Osteocyte (in vitro differentiated cells): Measurements from ENCODE around the gene TLR3. TPM values are rescaled to one million over a fixed set of nuclear protein-coding genes. Genes with fewer than 3 reads are reported as not detected.

Experiments
- DNase-seq: peaks from one replicate; pipeline ENCODE4 v3.0.0; 2021; ENCODE audit warnings: mixed read lengths; ENCODE audit not compliant: unreplicated experiment; ENCODE audit errors: extremely low spot score
- H3K27ac Mint-ChIP-seq: one replicate; pipeline ENCODE4 v1.8.0; 2021; ENCODE audit warnings: mild to moderate bottlenecking, mixed read lengths; ENCODE audit not compliant: unreplicated experiment
- H3K27me3 Mint-ChIP-seq: one replicate; pipeline ENCODE4 v1.8.0; 2021; ENCODE audit warnings: mixed read lengths; ENCODE audit not compliant: unreplicated experiment
- H3K36me3 Mint-ChIP-seq: one replicate; pipeline ENCODE4 v1.8.0; 2021; ENCODE audit warnings: mixed read lengths; ENCODE audit not compliant: unreplicated experiment
- H3K4me1 Mint-ChIP-seq: one replicate; pipeline ENCODE4 v1.8.0; 2021; ENCODE audit warnings: mixed read lengths; ENCODE audit not compliant: unreplicated experiment
- H3K4me3 Mint-ChIP-seq: one replicate; pipeline ENCODE4 v1.8.0; 2021; ENCODE audit warnings: mild to moderate bottlenecking, moderate library complexity, mixed read lengths; ENCODE audit not compliant: unreplicated experiment
- H3K9me3 Mint-ChIP-seq: one replicate; pipeline ENCODE4 v1.8.0; 2021; ENCODE audit warnings: mixed read lengths; ENCODE audit not compliant: unreplicated experiment
- CTCF ChIP-seq: fragments of 200-600 bp; sonication (generic); IDR thresholded peaks from 2 replicates; pipeline ENCODE4 v1.5.0; 2021; ENCODE audit warnings: antibody characterized with exemption, mild to moderate bottlenecking, moderate library complexity
- total RNA-seq: library from RNA; stranded (reverse); gene quantifications from 2 replicates; pipeline ENCODE4 v1.2.1, GENCODE V29; 2021

The TLR3 gene
- total RNA-seq, 1 donor from 2014 or later = 7.5 TPM

GRCh38 chr4:186096681-186097165 is 27.8 kb downstream of the TLR3 start:
- no peak for TF ChIP-seq CTCF
- H3K4me3 Mint-ChIP-seq = no peak overlapping the region
- H3K27ac Mint-ChIP-seq = no peak overlapping the region
- H3K27me3 Mint-ChIP-seq = peaks cover 23% of the 10 kb centered on the region
- no peaks in the 10 kb centered on the region for H3K36me3 Mint-ChIP-seq
- peak; percentile 63 for DNase-seq
- no peaks in the 10 kb centered on the region for H3K9me3 Mint-ChIP-seq
- no peaks in the 10 kb centered on the region for H3K4me1 Mint-ChIP-seq

GRCh38 chr4:186097386-186097785 is 28.4 kb downstream of the TLR3 start:
- DNase-seq = no peak
- Mint-ChIP-seq H3K9me3 (no peaks in the 10 kb centered on the region), H3K4me3 (no peak overlapping the region), H3K27ac (no peak overlapping the region), H3K36me3 (no peaks in the 10 kb centered on the region), H3K4me1 (no peaks in the 10 kb centered on the region), H3K27me3 (peaks cover 23% of the 10 kb centered on the region)
- TF ChIP-seq CTCF = no peak

GRCh38 chr4:186102931-186103330 is 34.0 kb downstream of the TLR3 start:
- Mint-ChIP-seq H3K36me3 (no peaks in the 10 kb centered on the region), H3K27me3 (peaks cover 37% of the 10 kb centered on the region), H3K4me3 (no peak overlapping the region), H3K4me1 (peaks cover 5% of the 10 kb centered on the region), H3K9me3 (no peaks in the 10 kb centered on the region), H3K27ac (no peak overlapping the region)
- peak; percentile 53 for DNase-seq
- TF ChIP-seq CTCF = no peak

GRCh38 chr4:186104114-186104889 is 35.3 kb downstream of the TLR3 start, which contains the start of gene FAM149A:
FAM149A (plus strand) TSS chr4:186104704.
- no peaks in the 10 kb centered on the region for H3K36me3 Mint-ChIP-seq
- peaks cover 46% of the 10 kb centered on the region for H3K27me3 Mint-ChIP-seq
- peak within 1 kb of the TSS; percentile 64 for H3K4me3 Mint-ChIP-seq
- no peak for TF ChIP-seq CTCF
- DNase-seq = peak; percentile 49
- H3K9me3 Mint-ChIP-seq = no peaks in the 10 kb centered on the region
- H3K27ac Mint-ChIP-seq = no peak within 1 kb of the TSS
- peaks cover 5% of the 10 kb centered on the region for H3K4me1 Mint-ChIP-seq

GRCh38 chr4:186104890-186105646 is 36.1 kb downstream of the TLR3 start:
- Mint-ChIP-seq H3K9me3 (no peaks in the 10 kb centered on the region), H3K4me1 (peaks cover 5% of the 10 kb centered on the region), H3K36me3 (no peaks in the 10 kb centered on the region), H3K4me3 (peak overlapping the region; percentile 64), H3K27ac (no peak overlapping the region), H3K27me3 (peaks cover 45% of the 10 kb centered on the region)
- no peak for TF ChIP-seq CTCF
- no peak for DNase-seq
